Right atrium auricular region (tissue), 2 donors: Measurements from ENCODE around the gene SLC1A7. TPM values are rescaled to one million over a fixed set of nuclear protein-coding genes. Genes with fewer than 3 reads are reported as not detected.

ENCODE experiments used
- DNase-seq: peaks from one replicate; pipeline ENCODE4 v3.0.0-alpha.2; 2019; ENCODE audit warnings: low spot score
- H3K27ac ChIP-seq, 2 donors: fragments of 200-600 bp; sonication (generic); 1 replicate in 1 of 2; 2 replicates in 1 of 2; pipeline ENCODE4 v1.5.1; 2016 to 2019
- H3K27me3 ChIP-seq, 2 donors: fragments of 200-600 bp; sonication (generic); one replicate each; pipeline versions ENCODE4 v1.5.1 to v1.6.0; 2017 to 2019
- H3K36me3 ChIP-seq: fragments of 200-600 bp; sonication (generic); one replicate; pipeline ENCODE4 v1.5.1; 2016
- H3K4me1 ChIP-seq, 2 donors: fragments of 200-600 bp; sonication (generic); one replicate each; pipeline versions ENCODE4 v1.5.1 to v1.6.0; 2017 to 2019
- H3K4me3 ChIP-seq, 2 donors: fragments of 200-600 bp; sonication (generic); 1 replicate in 1 of 2; 2 replicates in 1 of 2; pipeline ENCODE4 v1.5.1; 2017 to 2019; ENCODE audit warnings: mild to moderate bottlenecking in 1 of 2, moderate library complexity in 1 of 2
- H3K9me3 ChIP-seq, 2 donors: fragments of 200-600 bp; sonication (generic); one replicate each; pipeline ENCODE4 v1.5.1; 2019
- CTCF ChIP-seq, 2 donors: fragments of 200-600 bp; sonication (generic); IDR thresholded peaks; one replicate each; pipeline ENCODE4 v1.5.1; 2019; ENCODE audit warnings: antibody characterized with exemption in 2 of 2
- total RNA-seq, 2 donors: library from RNA; depleted of rRNA; stranded (reverse); fragments of >200 nt; gene quantifications; one replicate each; pipeline ENCODE4 v1.1.0, GENCODE V29; 2016

The SLC1A7 gene
- total RNA-seq, 2 donors from 2014 or later: 0.56 to 0.71 TPM

GRCh38 chr1:53066891-53067738, 75.3 kb downstream of the SLC1A7 start:
- peak; percentile 59 for DNase-seq
- Histone ChIP-seq H3K9me3 (no peaks in the 10 kb centered on the region), H3K36me3 (no peaks in the 10 kb centered on the region), H3K27me3 (no peaks in the 10 kb centered on the region), H3K4me1 (peaks cover 0 to 23% of the 10 kb centered on the region in 2 donors), H3K4me3 (no peak overlapping the region), H3K27ac (peak overlapping the region; percentile 39 to 45)
- TF ChIP-seq CTCF (IDR thresholded peaks at IDR 0.05): no peak

GRCh38 chr1:53066488-53066887, 76.0 kb downstream of the SLC1A7 start:
- DNase-seq: peak; percentile 59
- Histone ChIP-seq H3K27me3 (no peaks in the 10 kb centered on the region), H3K4me1 (peaks cover 0 to 27% of the 10 kb centered on the region in 2 donors), H3K4me3 (no peak overlapping the region), H3K36me3 (no peaks in the 10 kb centered on the region), H3K27ac (peak overlapping the region in 1 of 2 donors; percentile 45), H3K9me3 (no peaks in the 10 kb centered on the region)
- TF ChIP-seq CTCF (IDR thresholded peaks at IDR 0.05): no peak

- H3K36me3 ChIP-seq: no peaks in the 10 kb centered on the region
- peak; percentile 55 for DNase-seq
- H3K9me3 ChIP-seq: no peaks in the 10 kb centered on the region
- TF ChIP-seq CTCF (IDR thresholded peaks at IDR 0.05): no peak
- no peak overlapping the region for H3K27ac ChIP-seq
- no peak overlapping the region for H3K4me3 ChIP-seq
- H3K27me3 ChIP-seq: no peaks in the 10 kb centered on the region
- H3K4me1 ChIP-seq: peaks cover 0 to 35% of the 10 kb centered on the region in 2 donors
Observed at GRCh38 chr1:53065391-53065790, 77.0 kb downstream of the SLC1A7 start.

- Histone ChIP-seq H3K4me1 (peaks cover 0 to 40% of the 10 kb centered on the region in 2 donors), H3K27ac (peak overlapping the region in 1 of 2 donors; percentile 69), H3K9me3 (no peaks in the 10 kb centered on the region), H3K4me3 (peak overlapping the region in 1 of 2 donors; percentile 68), H3K36me3 (no peaks in the 10 kb centered on the region), H3K27me3 (no peaks in the 10 kb centered on the region)
- TF ChIP-seq CTCF (IDR thresholded peaks at IDR 0.05): no peak
- peak; percentile 50 for DNase-seq
Observed at GRCh38 chr1:53063744-53064515, 78.5 kb downstream of the SLC1A7 start.

GRCh38 chr1:53062708-53063591, 79.5 kb downstream of the SLC1A7 start:
- Histone ChIP-seq H3K36me3 (no peaks in the 10 kb centered on the region), H3K4me1 (peaks cover 0 to 48% of the 10 kb centered on the region in 2 donors), H3K27me3 (no peaks in the 10 kb centered on the region), H3K9me3 (no peaks in the 10 kb centered on the region), H3K27ac (peak overlapping the region; percentile 69 to 72), H3K4me3 (peak overlapping the region; percentile 63 to 68)
- no peak for TF ChIP-seq CTCF (IDR thresholded peaks at IDR 0.05)
- peak; percentile 58 for DNase-seq
